M059J (cell line): ENCODE results near the gene LINC00237. TPM values are rescaled to one million over a fixed set of nuclear protein-coding genes. Genes with fewer than 3 reads are reported as not detected.

ENCODE experiments used
- DNase-seq: peaks from one replicate; pipeline ENCODE4 v3.0.0-alpha.2; 2012; ENCODE audit warnings: low read depth
- total RNA-seq: library from RNA; depleted of rRNA; stranded (reverse); fragments of >200 nt; shearing (Covaris generic); gene quantifications from 2 replicates; pipeline ENCODE4 v1.2.3, GENCODE V29; 2014; rRNA removed

Gene LINC00237
- not detected in 2 replicates for total RNA-seq

- DNase-seq: no peak
Observed at GRCh38 chr20:21106171-21107017, at the start of gene LINC00237. TSS of gene LINC00237 (minus strand) at chr20:21106358.

DNA sequence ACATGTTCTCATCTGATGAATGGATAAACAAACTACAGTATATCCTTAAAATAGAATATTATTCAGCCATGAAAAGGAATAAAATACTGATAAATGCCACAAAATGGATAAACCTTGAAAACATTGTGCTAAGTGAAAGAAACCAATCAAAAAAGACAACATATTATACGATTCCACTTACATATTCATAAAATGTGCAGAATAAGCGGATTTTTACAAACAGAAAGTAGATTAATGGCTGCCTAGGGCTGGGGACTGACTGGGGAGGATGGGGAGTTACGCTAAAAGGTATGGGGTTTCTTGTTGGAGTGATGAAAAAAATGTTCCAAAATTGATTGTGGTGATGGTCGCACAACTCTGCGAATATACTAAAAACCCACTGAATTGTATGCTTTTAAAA, 49.1 kb upstream of the LINC00237 start:
- no peak for DNase-seq

DNA sequence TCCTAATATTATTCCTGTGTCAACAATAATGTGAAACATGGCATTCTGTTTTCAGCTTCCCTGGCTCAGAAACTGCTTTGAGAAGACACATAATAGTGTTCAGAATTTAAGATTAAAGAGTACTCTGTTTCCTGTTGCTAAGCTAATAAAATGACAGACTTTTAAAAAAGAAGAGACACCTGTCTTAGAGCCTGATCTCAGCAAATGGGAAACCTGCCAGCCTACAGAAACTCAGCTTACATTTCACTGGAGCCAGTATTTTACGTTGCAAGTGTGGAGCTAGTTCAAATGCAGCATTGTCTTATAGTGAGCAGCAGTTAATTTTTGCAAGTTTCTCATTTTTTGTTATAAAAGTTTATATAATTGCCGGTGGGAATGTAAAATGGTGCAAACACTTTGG, 48.5 kb upstream of the LINC00237 start:
- DNase-seq: no peak

DNA sequence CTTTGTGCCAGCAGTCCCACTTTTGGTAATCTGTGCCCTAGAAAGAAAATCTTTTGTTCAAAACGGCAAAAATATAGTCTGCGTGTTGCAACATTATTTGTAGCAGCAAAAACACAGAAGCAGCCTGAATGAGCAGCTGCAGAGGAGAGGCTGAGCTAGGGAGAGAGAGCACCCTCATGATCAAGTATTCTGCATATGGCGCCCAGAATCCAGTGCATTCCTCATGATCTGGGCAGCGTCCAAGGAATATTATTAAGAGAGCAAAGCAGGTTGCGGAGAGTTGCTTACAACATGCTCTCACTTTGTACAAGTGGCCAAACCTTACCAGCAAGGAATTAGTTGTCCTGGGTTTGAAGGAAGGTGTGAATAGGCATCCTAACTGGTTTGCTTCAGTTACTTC, 45.6 kb upstream of the LINC00237 start:
- DNase-seq: no peak

DNA sequence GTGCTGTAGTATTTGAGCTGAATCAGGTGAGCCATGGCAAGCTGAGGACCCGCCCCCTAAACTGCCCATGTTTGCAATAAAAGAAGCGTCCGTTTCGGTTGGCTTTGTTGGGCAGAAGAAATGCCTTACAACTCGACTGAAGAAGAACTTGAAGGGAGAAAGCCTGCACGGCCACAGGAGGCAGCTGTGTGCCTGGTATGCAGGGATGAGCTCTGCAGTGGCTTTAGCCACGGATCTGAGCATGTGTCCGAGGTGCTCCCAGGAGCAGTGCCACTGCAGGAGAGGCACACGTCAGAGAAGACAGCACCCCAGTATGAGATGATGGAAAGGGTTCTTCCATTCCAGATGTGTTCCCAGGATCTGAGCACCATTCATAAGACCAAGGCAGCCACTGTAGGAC, 43.2 kb upstream of the LINC00237 start:
- DNase-seq: no peak

- DNase-seq: peak; percentile 66
Observed at GRCh38 chr20:21147593-21147992, 41.4 kb upstream of the LINC00237 start.

- no peak for DNase-seq
Observed at GRCh38 chr20:21146215-21146614, 40.1 kb upstream of the LINC00237 start.

GRCh38 chr20:21145424-21145823, 39.3 kb upstream of the LINC00237 start:
- no peak for DNase-seq

DNA sequence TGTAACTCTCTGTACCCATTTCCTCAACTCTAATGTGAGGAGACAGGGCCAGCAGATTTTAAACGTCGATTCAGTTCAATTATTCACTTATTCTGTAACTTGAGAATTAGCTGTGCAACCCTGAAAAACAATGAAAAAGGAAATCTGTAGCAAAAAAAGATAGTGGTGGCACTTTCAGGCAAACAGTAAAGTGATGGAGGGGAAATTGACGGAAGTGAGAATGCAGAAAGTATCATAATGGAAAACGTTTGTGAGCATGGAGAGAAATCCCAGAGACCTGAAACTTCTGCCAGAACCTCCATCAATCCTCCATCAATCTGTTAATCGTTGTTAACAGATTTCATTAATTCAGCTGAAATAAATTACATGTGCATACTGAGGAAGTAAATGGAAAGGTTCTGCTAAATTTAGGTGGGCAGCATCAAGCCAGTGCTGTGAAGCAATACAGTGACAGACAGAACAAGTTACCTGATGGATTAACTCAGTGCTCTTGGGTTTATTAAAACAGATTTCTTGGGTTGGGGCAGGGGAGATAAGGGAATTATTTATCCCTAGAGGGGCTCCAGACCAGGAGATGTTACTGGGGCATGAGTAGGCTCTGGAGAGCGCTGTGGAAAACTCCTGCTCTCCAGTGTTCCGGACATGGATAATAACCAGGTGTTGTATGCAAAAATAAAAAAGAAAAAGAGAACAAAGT, 37.2 kb upstream of the LINC00237 start:
- DNase-seq: no peak

DNA sequence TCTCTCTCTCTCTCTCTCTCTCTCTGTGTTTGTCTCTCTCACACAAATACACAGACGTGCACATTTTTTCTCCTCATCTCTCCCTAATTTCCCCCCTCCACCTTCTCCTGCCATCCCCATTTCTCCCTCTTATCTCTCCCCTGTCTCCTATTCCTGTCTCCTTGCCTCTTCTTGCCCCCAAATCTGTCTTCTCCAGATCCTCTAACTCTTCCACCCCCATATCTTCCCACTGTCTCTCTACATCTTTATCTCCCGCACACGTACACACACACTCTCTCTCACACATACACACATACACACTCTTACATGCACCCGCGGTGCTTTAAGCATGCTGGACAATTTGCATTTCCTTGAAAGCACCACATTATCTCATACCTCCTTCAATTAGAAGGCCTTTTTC, 35.7 kb upstream of the LINC00237 start:
- no peak for DNase-seq

DNA sequence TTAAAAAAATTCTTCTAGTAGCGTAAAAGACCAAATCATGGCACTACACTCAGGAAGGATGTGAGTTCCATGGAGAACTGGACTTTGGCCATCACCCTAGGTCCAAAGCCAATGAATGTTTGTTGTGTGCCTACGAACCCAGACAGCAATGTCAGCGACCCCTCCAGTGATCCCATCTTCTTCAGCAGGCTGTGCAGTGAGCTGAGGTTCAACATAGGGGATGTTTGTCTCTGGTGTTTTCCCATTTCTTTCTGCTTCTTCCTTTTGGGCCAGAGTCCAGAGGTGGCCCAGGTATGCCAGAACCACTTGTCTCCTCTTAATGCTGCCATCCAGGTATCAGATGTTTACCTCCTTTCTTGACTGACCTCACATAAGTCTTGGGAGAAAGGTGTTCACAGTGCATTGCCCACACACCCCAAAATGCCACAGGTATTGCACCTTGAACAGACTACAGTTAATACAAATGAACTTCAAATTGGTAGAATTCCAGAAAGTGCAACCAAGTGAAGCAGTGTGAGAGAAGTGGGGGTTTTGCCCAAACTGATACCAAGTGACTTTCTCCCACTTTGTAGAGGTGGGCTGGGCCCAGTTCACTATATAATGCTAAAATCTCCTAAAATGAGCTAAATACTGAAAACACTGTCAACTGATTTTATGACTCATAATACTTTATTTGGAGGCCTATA, 33.9 kb upstream of the LINC00237 start:
- DNase-seq: no peak

GRCh38 chr20:21137078-21137477, 30.9 kb upstream of the LINC00237 start:
- DNase-seq: no peak

GRCh38 chr20:21136015-21136732, 30.0 kb upstream of the LINC00237 start:
- no peak for DNase-seq

DNA sequence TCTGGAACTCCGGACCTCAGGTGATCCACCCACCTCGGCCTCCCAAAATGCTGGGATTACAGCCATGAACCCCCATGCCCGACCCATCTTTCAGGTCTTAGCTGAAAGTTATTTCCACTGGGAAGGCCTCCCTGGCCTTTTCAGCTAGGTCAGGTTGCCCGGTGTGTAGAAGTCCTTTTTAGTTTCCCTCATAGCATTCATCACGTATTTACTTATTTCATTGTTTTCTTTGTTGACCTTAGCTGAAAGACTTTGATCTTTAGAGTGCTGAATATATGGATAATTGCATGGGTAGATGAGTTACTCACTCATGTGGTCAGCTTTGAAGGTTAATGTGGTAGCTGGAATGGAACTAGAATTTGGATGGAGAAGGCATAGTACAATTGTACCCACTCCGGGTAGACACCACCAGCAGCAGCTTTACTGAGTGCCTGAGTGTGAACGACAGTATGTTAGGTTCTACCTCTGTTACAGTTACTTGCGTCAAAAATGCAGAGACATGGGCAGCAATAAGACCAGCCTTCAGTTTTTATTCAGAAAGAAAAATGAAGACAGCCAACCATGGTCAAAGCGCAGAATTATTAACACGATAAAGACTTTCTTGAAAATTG, 28.8 kb upstream of the LINC00237 start:
- no peak for DNase-seq

- no peak for DNase-seq
Observed at GRCh38 chr20:21133917-21134622, 27.9 kb upstream of the LINC00237 start.

GRCh38 chr20:21133404-21133803, 27.2 kb upstream of the LINC00237 start:
- no peak for DNase-seq

GRCh38 chr20:21129861-21130260, 23.7 kb upstream of the LINC00237 start:
- DNase-seq: no peak

GRCh38 chr20:21127201-21127981, 21.2 kb upstream of the LINC00237 start:
- no peak for DNase-seq

- DNase-seq: peak; percentile 32
Observed at GRCh38 chr20:21126581-21126870, 20.4 kb upstream of the LINC00237 start.
